Skeletal muscle cell (primary cell): ENCODE results near the gene SKAP1.

Experiments used
- DNase-seq: peaks from one replicate; pipeline ENCODE4 v3.0.0-alpha.2; 2010; ENCODE audit warnings: low read depth
- H3K4me3 ChIP-seq: 2 replicates; pipeline ENCODE4 v1.5.1; 2011; ENCODE audit warnings: low read depth, mild to moderate bottlenecking, control low read depth, low read length, moderate library complexity

Gene SKAP1

GRCh38 chr17:48144976-48145798 is 284.8 kb downstream of the SKAP1 start:
- H3K4me3 ChIP-seq = no peak overlapping the region
- no peak for DNase-seq

GRCh38 chr17:48144231-48144630 is 285.8 kb downstream of the SKAP1 start:
- DNase-seq = no peak

GRCh38 chr17:48143629-48144028 is 286.4 kb downstream of the SKAP1 start:
- DNase-seq = no peak

More at GRCh38 chr17:48144231-48144630, 285.8 kb downstream of the SKAP1 start:
- no peak overlapping the region for H3K4me3 ChIP-seq

DNA sequence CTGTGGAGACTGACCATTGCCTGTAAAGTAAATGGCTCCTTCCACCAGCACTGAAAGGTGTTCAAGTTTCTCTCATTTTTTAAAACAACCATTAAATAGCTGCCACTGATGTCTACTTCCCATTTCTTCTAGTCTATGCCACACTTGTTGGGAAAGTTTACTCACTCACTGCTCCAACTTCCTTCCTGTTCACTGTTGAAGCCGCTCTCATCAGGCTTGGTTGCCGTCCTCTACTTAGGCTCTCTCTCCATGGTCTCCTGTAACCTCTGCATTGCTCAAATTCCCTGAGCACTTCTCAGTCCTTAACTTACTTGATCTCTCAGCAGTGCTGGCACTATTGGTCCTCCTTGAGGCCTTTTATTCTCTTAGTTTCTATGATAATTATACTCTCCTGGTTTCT is 290.1 kb downstream of the SKAP1 start:
- H3K4me3 ChIP-seq = no peak overlapping the region
- no peak for DNase-seq

More at GRCh38 chr17:48143629-48144028, 286.4 kb downstream of the SKAP1 start:
- no peak overlapping the region for H3K4me3 ChIP-seq

GRCh38 chr17:48137656-48138055 is 292.4 kb downstream of the SKAP1 start:
- no peak for DNase-seq
- no peak overlapping the region for H3K4me3 ChIP-seq

GRCh38 chr17:48134912-48135480 is 295.0 kb downstream of the SKAP1 start:
- H3K4me3 ChIP-seq = no peak overlapping the region
- no peak for DNase-seq

GRCh38 chr17:48132385-48132784 is 297.6 kb downstream of the SKAP1 start:
- no peak overlapping the region for H3K4me3 ChIP-seq
- DNase-seq = no peak

DNA sequence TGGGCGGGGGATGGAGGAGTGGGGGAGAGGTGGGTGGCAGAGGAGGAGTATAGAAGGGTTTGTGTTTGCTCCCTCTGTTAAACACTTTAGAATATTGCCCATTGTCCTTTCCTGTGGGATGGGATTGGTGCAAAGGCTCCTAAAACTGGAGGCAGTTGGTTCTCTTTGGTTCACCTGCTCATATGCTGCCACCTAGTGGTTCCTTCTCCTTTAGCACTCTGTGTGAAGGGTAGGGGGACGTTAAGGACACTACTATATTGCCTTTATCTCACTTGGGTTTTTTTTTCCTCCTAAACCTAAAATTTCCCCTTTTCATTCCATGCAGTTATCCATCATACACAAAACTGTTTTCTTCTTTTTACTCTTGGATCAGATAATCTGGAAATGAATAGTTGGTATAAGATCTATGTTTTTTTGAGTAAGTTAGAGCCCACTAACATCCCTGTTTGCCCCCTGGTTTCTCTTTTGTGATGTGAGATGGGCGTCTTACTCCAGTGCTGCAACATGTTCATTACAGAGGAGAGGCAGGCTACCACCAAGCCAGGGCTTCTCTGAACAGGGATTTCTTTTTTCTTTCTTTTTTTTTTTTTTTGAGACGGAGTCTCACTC is 298.7 kb downstream of the SKAP1 start:
- no peak for DNase-seq
- H3K4me3 ChIP-seq = no peak overlapping the region

DNA sequence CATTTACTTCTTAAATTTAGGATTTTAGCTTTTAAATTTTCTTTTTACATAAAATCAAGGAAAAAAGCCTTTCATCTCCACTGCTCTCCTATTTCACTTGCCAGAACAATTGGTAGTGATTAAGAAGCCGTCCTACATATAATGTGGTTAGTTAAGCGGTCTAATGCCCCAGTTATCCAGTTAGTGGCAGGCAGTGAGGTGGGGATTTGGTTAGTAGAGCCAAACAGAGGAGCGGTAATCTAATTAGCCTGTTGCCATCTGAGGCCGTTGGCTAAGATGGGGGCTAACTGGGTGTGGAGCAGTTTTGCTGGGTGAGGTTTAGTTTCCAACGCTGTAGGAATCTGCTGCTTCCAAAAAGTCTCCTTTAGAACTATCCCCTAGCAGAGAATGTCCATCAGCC is 300.0 kb downstream of the SKAP1 start:
- H3K4me3 ChIP-seq = no peak overlapping the region

DNA sequence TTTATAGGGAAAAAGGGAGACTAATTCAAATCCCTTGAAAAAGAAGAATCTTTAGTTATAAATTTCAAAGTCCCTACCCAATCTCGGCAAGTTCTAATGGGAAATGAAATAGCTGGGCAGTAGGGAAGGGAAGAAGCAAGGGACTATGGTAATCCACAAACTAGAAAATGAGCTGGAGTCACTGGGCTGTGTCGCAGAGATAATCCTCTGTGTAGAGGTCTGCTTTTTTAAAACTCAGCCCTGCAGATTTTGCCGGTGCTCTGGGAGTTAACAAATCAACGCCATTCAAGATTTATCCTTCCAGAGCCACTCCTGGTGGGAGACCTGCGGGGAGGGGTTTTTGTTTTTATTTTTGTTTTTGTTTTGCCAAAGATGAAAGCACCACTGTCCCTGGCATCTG is 301.6 kb downstream of the SKAP1 start:
- H3K4me3 ChIP-seq = no peak overlapping the region
- DNase-seq = no peak

More for the DNA sequence above, 300.0 kb downstream of the SKAP1 start:
- DNase-seq = no peak

DNA sequence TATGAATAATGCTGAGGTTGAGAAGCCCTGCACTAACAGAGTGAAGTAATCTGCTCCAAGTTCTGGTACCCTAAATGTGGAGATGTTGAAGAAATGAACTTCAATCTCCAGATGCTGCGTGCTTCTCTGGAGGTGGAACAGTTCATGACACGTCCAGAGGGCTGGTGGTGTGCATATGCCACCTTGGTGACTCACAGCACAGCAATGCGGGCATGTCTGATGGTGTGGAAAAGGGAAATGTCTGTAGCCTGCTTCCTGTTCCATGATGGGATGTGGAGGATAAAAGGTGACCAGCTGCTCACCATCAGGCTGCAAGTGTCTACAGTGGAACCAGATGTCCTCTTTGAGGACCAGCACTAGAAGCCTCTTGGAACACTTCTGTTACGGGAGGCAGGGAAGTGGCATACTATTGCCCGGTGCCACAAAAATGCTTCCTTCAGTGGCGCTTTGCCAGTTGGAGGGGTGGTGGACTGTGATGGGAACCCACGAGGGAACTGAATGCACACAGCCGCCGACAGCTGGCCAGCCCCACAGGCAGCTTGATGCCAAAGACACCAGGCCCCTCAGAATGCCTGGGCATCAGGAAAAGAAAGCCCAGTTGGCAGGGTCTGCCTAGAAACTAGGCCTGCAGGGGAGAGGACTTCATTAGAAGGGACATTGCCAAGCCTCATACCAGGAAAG is 302.5 kb downstream of the SKAP1 start:
- no peak for DNase-seq

GRCh38 chr17:48126532-48126850 is 303.5 kb downstream of the SKAP1 start:
- no peak for DNase-seq
- no peak overlapping the region for H3K4me3 ChIP-seq

More for the DNA sequence above, 302.5 kb downstream of the SKAP1 start:
- no peak overlapping the region for H3K4me3 ChIP-seq

DNA sequence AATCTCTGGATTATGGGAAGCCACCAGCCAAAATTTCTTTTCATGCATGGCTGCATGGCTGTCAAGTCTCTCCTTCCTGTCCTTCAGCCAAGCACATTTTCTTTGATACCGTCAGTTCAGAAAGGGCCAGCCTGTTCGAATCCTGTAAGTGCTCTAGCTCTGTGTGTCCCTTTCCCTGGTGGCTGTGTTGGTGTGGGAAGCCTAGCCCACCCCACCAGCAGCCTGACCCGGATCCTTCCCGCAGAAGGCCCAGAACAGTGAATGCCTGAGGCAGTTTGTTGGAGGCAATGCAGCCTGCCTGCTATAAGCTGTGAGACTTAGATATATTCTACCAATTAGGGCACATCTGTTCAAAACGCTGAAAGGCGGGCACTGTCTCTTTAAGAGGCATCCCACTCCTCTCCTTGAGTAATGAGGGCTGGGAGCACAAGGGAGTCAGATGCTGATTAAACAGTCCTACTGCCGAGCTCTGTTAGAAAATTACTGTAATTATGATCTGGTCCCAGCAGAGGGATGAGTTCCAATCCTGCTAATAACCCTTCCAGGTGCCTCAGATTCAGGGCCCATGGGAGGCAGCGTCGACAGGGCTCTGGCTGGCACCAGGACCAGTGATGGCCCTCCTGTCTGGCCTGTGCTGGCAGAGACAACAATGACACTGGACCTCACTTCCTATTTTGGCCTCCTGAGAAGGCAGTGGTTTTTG is 304.0 kb downstream of the SKAP1 start:
- no peak for DNase-seq
- H3K4me3 ChIP-seq = no peak overlapping the region

DNA sequence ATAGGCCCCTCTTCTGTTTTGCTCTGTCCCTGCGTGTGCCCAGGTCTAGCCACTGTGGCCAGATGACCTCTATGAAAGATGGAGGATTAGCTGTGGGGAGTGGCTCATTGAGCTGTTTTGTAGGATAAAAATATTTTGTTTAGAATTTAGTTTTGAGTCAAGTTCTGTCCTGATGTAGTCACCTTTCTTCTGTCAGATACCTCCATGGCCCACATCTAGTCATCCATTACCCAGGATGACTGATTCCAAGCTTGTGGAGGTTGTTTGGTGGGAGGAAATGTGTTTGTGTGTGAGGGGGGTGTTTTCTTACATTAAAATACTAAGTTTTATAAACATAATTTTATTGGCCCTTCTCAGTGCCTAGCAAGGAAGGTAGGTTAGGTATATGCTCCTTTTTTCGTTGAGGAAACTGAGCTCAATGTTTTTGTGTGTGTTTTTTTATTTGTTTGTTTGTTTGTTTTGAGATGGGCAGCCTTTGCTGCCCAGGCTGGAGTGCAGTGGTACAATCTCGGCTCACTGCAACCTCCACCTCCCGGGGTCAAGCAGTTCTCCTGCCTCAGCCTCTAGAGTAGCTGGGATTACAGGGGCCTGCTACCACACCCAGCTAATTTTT is 306.1 kb downstream of the SKAP1 start:
- H3K4me3 ChIP-seq = no peak overlapping the region
- DNase-seq = no peak

GRCh38 chr17:48123111-48123510 is 306.9 kb downstream of the SKAP1 start:
- no peak overlapping the region for H3K4me3 ChIP-seq
- no peak for DNase-seq

DNA sequence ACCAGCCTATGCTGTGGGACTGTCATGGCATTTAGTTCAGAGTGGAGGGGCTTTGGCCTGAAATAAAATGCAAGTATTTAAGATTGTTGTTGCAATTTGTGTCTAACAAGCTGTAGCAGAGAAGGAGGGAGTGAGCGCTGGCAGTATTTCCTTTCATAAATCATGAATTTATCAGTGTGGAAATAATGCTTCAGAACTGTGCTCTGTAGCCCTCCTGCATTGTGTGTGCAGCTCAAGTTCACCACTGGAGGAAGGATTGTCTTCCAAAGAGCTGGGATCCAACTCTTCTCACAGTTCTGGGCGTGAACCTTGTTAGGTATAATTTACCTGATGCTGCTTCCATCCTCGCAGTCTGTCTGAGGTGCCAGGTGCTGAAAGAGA is 307.4 kb downstream of the SKAP1 start:
- no peak overlapping the region for H3K4me3 ChIP-seq
- no peak for DNase-seq

DNA sequence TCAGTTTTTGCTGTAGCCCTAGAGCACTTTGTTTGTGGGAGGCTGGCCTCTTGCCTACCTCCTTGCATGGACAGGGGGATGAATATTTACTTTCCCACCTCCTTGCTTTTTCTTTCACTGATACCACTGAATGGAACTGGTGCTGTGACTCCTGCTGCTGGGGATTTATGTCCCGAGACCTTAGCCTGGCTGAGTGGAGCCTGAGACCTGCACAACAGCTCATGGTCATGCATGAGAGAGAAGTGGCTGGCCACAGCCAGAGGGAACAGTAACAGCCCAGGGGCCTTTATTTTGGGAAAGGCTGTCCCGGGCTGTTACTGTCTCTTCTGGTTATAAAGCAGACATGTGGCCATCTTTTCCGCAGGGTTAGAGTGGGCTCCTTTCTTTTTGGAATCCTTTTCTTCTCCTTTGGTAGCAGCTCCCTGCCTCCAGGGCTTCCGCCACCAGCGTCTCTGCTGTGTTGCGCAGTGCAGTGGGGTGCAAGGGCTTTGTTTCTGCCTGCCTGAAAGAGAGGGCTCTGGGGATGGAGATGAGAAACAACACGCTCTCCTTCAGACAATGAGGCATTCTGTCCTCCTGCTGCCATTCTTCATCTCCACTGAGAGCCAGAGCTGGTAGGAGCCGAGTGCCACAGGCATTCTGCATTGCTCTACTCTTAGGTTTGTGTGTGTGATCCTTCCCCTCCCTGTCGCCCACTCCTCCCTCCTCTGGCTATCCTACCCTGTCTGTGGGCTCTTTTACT is 307.9 kb downstream of the SKAP1 start:
- H3K4me3 ChIP-seq = no peak overlapping the region
- no peak for DNase-seq

DNA sequence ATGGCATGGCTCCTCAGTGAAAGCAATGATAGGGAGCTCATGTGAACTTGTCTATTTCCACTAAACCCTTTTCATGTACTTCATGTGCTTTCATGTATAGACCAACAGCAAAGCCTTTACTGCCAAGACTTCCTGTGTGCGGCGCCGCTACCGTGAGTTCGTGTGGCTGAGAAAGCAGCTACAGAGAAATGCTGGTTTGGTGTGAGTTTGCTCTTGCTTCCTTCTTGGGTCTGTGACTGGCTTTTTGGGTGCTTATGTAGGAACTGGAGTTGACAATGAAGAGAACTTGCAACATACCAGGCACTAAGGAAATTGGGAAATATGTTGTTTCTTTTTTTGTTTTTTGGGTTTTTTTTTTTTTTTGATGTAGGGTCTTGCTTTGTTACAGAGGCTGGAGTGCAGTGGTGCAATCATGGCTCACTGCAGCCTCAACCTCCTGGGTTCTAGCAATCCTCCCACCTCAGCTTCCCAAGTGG is 316.8 kb downstream of the SKAP1 start:
- DNase-seq = no peak
- no peak overlapping the region for H3K4me3 ChIP-seq

GRCh38 chr17:48111937-48112241 is 318.1 kb downstream of the SKAP1 start:
- no peak for DNase-seq
- no peak overlapping the region for H3K4me3 ChIP-seq
